ENCODE data around the gene STAC. TPM values are rescaled to one million over a fixed set of nuclear protein-coding genes. Genes with fewer than 3 reads are reported as not detected.
"Not testable (repeated sequence)": the region's sequence is repeated elsewhere in the genome, so short reads cannot be mapped to it uniquely, and the experiment has no call there.

The STAC gene
- total and polyA plus RNA-seq, 9 of the 15 experiments (the other 6 are each of a cell fraction or from before 2014, with no cell fraction given) = 0.11 TPM; not detected in 8

DNA sequence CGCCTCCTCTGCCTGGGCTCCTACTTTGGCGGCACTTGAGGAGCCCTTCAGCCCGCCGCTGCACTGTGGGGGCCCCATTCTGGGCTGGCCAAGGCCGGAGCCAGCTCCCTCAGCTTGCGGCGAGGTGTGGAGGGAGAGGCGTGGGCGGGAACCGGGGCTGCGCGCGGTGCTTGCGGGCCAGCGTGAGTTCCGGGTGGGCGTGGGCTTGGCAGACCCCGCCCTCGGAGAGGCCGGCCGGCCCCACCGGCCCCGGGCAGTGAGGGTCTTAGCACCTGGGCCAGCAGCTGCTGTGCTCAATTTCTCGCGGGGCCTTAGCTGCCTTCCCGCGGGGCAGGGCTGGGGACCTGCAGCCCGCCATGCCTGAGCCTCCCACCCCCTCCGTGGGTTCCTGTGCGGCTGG, 72.9 kb downstream of the STAC start:
- H3K9ac ChIP-seq (ENCODE audit: insufficient read depth in 1 of 2, low read depth in 2 of 2, low read length in 2 of 2); intact Hi-C loops (cut with micrococcal nuclease); H3K79me2 ChIP-seq (ENCODE audit: control insufficient read depth, insufficient read depth, low read length); H3K9me1 ChIP-seq (ENCODE audit: control insufficient read depth, insufficient read depth, low read length); H3K4me1 ChIP-seq (replicated peaks in 1 of 2; ENCODE audit: control insufficient read depth in 2 of 2, insufficient read depth in 2 of 2, low read length in 2 of 2); H3K27ac ChIP-seq (ENCODE audit: extremely low read depth, low read depth, low read length); H3K36me3 ChIP-seq (ENCODE audit: control insufficient read depth, insufficient read depth, low read length); H3K4me2 ChIP-seq (ENCODE audit: insufficient read depth, low read length); H3K9me3 ChIP-seq (replicated peaks; ENCODE audit: control insufficient read depth, insufficient read depth, low read depth, low read length); BruUV-seq (replicated peaks); FAIRE-seq; CTCF ChIA-PET (ENCODE audit: low intra/inter-chr PET ratio); H4K20me1 ChIP-seq (replicated peaks; ENCODE audit: control insufficient read depth, insufficient read depth, low read length); in situ Hi-C loops (cut with MboI); POLR2A ChIA-PET; H3K27me3 ChIP-seq (ENCODE audit: control insufficient read depth in 2 of 2, insufficient read depth in 2 of 2, low read length in 2 of 2): not testable (repeated sequence)
- under 1% methylated on average over 17 of the region's 30 CpGs for WGBS (ENCODE audit: insufficient coverage, low coverage, missing lambda C conversion rate)
- DNase-seq (ENCODE audit: extremely low read depth in 1 of 4, low spot score in 3 of 4) (peak in 1 of 4 experiments; percentile 24), ATAC-seq (peak; percentile 40; the same call in 2 of the 3 replicates)
- H3K4me3 ChIP-seq = peak overlapping the region; percentile 13; the same call in 1 of the 2 replicates
- H2AFZ ChIP-seq (ENCODE audit: low read depth, low read length) = peak overlapping the region; percentile 57; the same call in 1 of the 2 replicates
- TF ChIP-seq NRF1 (conservative IDR thresholded peaks at IDR 0.05 in 1 of 2, IDR thresholded peaks at IDR 0.05 in 1 of 2) (peak; percentile 54 to 67; a peak in 3 of 4 replicates), GABPA (tag; conservative IDR thresholded peaks at IDR 0.05; ENCODE audit: low read depth) (0 out of 2 replicates have a peak, but pooled peaks have one; percentile 19), E2F3 (CRISPR knock-in tag; IDR thresholded peaks at IDR 0.05) (0 out of 2 replicates have a peak, but pooled peaks have one; percentile 30), EGR1 (conservative IDR thresholded peaks at IDR 0.05) (peak; percentile 66; the same call in 1 of the 2 replicates), MAZ (CRISPR knock-in tag; conservative IDR thresholded peaks at IDR 0.05 in 1 of 2, IDR thresholded peaks at IDR 0.05 in 1 of 2) (peak in 1 of 2 experiments; percentile 60; a peak in 2 of 4 replicates), RBFOX2 (IDR thresholded peaks at IDR 0.05; ENCODE audit: low read depth, low read length) (peak; percentile 27; the same call in 1 of the 2 replicates)
- TF ChIP-seq, protein P1, sequence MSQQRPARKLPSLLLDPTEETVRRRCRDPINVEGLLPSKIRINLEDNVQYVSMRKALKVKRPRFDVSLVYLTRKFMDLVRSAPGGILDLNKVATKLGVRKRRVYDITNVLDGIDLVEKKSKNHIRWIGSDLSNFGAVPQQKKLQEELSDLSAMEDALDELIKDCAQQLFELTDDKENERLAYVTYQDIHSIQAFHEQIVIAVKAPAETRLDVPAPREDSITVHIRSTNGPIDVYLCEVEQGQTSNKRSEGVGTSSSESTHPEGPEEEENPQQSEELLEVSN (IDR thresholded peaks at IDR 0.05; ENCODE audit: borderline replicate concordance in 1 of 2, extremely low read depth in 1 of 2, insufficient read depth in 1 of 2, insufficient read length in 1 of 2, low read depth in 1 of 2, low read length in 1 of 2, poor library complexity in 1 of 2, severe bottlenecking in 1 of 2) = peak in 1 of 2 experiments; percentile 56

Measured in K562 (cell line).